Endothelial cell of umbilical vein (primary cell): Measurements from ENCODE around the gene MROH8. TPM values are rescaled to one million over a fixed set of nuclear protein-coding genes. Genes with fewer than 3 reads are reported as not detected.

Experiments
- BruUV-seq: library from RNA; stranded (reverse); fragments of 400-500 nt; replicated peaks from 2 replicates; lab custom pipeline; 2021; lab: Mats Ljungman, UMichigan
- CTCF ChIA-PET: fragments of 300-600, 350-600 bp; sonication (Branson Sonifier 250); formaldehyde crosslinking; loops from one replicate; lab custom pipeline; 2021; ENCODE audit warnings: antibody characterized with exemption, inconsistent platforms; lab: Charles Lee
- POLR2A ChIA-PET: fragments of 300-600, 350-600 bp; sonication (Branson Sonifier 250); formaldehyde crosslinking; loops from one replicate; lab custom pipeline; 2021; ENCODE audit warnings: antibody characterized with exemption, inconsistent platforms; lab: Charles Lee
- DNase-seq: peaks from one replicate; pipeline ENCODE4 v3.0.0-alpha.2; 2011; ENCODE audit warnings: low read depth, low spot score
- FAIRE-seq: peaks from 2 replicates; lab custom pipeline; 2011; peaks lifted over from hg19 to GRCh38; lab: Jason Lieb, UNC
- H2AFZ ChIP-seq: 2 replicates; pipeline ENCODE4 v1.6.0; 2012; ENCODE audit warnings: low read depth, low read length, control low read depth, inconsistent platforms
- H3K27ac ChIP-seq: 2 replicates; pipeline ENCODE4 v1.5.1; 2011; ENCODE audit warnings: low read depth, mild to moderate bottlenecking, control low read depth, low read length, moderate library complexity; ENCODE audit not compliant: insufficient read depth
- H3K27me3 ChIP-seq, 2 experiments: 2 replicates each; pipeline versions ENCODE4 v1.6.0 to v1.6.1; 2011; ENCODE audit warnings: low read length in 2 of 2, mixed read lengths in 1 of 2; ENCODE audit not compliant: control insufficient read depth in 2 of 2, insufficient read depth in 2 of 2
- H3K36me3 ChIP-seq, 2 experiments: 2 replicates in 1 of 2; 3 replicates in 1 of 2; pipeline ENCODE4 v1.5.1; 2011; ENCODE audit warnings: low read length in 2 of 2, mild to moderate bottlenecking in 1 of 2, moderate library complexity in 1 of 2; ENCODE audit not compliant: control insufficient read depth in 2 of 2, insufficient read depth in 2 of 2; ENCODE audit errors: extremely low read depth in 1 of 2
- H3K4me1 ChIP-seq: 3 replicates; pipeline ENCODE4 v1.5.1; 2011; ENCODE audit warnings: mild to moderate bottlenecking, low read length; ENCODE audit not compliant: control insufficient read depth, insufficient read depth; ENCODE audit errors: extremely low read depth
- H3K4me2 ChIP-seq: 2 replicates; pipeline ENCODE4 v1.6.1; 2011; ENCODE audit warnings: low read length, control low read depth, mixed read lengths; ENCODE audit not compliant: insufficient read depth
- H3K4me3 ChIP-seq, 3 experiments: fragments of 200-600 bp in 1 of 3; sonication (generic), shearing (Covaris generic) in 1 of 3; replicated peaks in 1 of 3; 2 replicates each; pipeline ENCODE4 v1.5.1; 2011 to 2016; ENCODE audit warnings: control low read depth in 3 of 3, low read length in 3 of 3, mild to moderate bottlenecking in 2 of 3, inconsistent platforms in 1 of 3, low read depth in 1 of 3, moderate library complexity in 1 of 3; ENCODE audit not compliant: insufficient read depth in 1 of 3
- H3K79me2 ChIP-seq: 2 replicates; pipeline ENCODE4 v1.6.0; 2012; ENCODE audit warnings: low read length, inconsistent platforms; ENCODE audit not compliant: control insufficient read depth, insufficient read depth
- H3K9ac ChIP-seq: replicated peaks from 2 replicates; pipeline ENCODE3; 2011; ENCODE audit warnings: low read length, control low read depth; ENCODE audit not compliant: insufficient read depth; ENCODE audit errors: extremely low read depth
- H3K9me1 ChIP-seq: replicated peaks from 3 replicates; pipeline ENCODE4 v1.6.0; 2011; ENCODE audit warnings: mild to moderate bottlenecking, low read length; ENCODE audit not compliant: control insufficient read depth, insufficient read depth; ENCODE audit errors: extremely low read depth
- H3K9me3 ChIP-seq: replicated peaks from 2 replicates; pipeline ENCODE4 v1.5.1; 2012; ENCODE audit warnings: low read length, inconsistent platforms; ENCODE audit not compliant: control insufficient read depth, insufficient read depth
- H4K20me1 ChIP-seq: replicated peaks from 2 replicates; pipeline ENCODE3; 2011; ENCODE audit warnings: mild to moderate bottlenecking, low read length; ENCODE audit not compliant: control insufficient read depth, insufficient read depth; ENCODE audit errors: extremely low read depth
- EZH2 ChIP-seq: IDR thresholded peaks from 2 replicates; pipeline ENCODE4 v1.6.1; 2012; ENCODE audit warnings: borderline replicate concordance, low read depth, mild to moderate bottlenecking, moderate library complexity, low read length, inconsistent platforms; ENCODE audit not compliant: severe bottlenecking
- FOS ChIP-seq: IDR thresholded peaks from 2 replicates; pipeline ENCODE4 v1.6.1; 2011; ENCODE audit warnings: mild to moderate bottlenecking, low read length, moderate library complexity, borderline replicate concordance; ENCODE audit not compliant: insufficient read depth
- GATA2 ChIP-seq: IDR thresholded peaks from 2 replicates; pipeline ENCODE4 v1.7.0; 2011; ENCODE audit warnings: low read depth, mild to moderate bottlenecking, moderate library complexity, mixed read lengths, low read length; ENCODE audit not compliant: insufficient read length, insufficient read depth
- JUN ChIP-seq: IDR thresholded peaks from 2 replicates; pipeline ENCODE4 v1.6.1; 2011; ENCODE audit warnings: borderline replicate concordance, low read depth; ENCODE audit not compliant: insufficient read length, insufficient read depth
- MYC ChIP-seq: IDR thresholded peaks from one replicate; pipeline ENCODE4 v1.6.1; 2011; ENCODE audit warnings: mild to moderate bottlenecking, low read depth, low read length
- POLR2A ChIP-seq: IDR thresholded peaks from 2 replicates; pipeline ENCODE4 v1.6.1; 2012; ENCODE audit warnings: low read depth, mild to moderate bottlenecking, control low read depth, low read length
- POLR2AphosphoS5 ChIP-seq: IDR thresholded peaks from 2 replicates; pipeline ENCODE4 v1.6.1; 2012; ENCODE audit warnings: low read depth, mild to moderate bottlenecking, control low read depth, low read length, moderate library complexity; ENCODE audit not compliant: insufficient read depth
- dilution Hi-C: fragments of 300-500 bp; cut with MboI; formaldehyde crosslinking; loops from one replicate; pipeline ENCODE4 v1.15.0; 2019; ENCODE audit warnings: low sequenced_read_pairs; ENCODE audit not compliant: extremely low pct_ligation_motif_present
- intact Hi-C: fragments of 100-400 bp; cut with micrococcal nuclease; formaldehyde crosslinking; loops from one replicate; pipeline ENCODE4 v1.10.0; 2022
- polyA plus RNA-seq, 4 experiments: library from polyadenylated mRNA; depleted of rRNA in 3 of 4; stranded (reverse) in 3 of 4; unstranded in 1 of 4; fragments of >200 nt; gene quantifications; 2 replicates each; pipeline versions ENCODE4 v1.2.1 to v1.2.3, GENCODE V29; 2011 to 2012; ENCODE audit warnings: missing spikeins in 1 of 4
- total RNA-seq: library from RNA; stranded (reverse); gene quantifications from 2 replicates; pipeline ENCODE4 v1.2.3, GENCODE V29; 2021
- TF ChIP-seq, protein P1 (sequence below), 2 donors: IDR thresholded peaks; 1 replicate in 1 of 2; 2 replicates in 1 of 2; pipeline ENCODE4 v1.5.1; 2011; ENCODE audit warnings: low read length in 2 of 2, mild to moderate bottlenecking in 2 of 2, moderate library complexity in 2 of 2, control low read depth in 1 of 2, inconsistent platforms in 1 of 2, low read depth in 1 of 2; ENCODE audit not compliant: insufficient read depth in 1 of 2; ENCODE audit errors: extremely low read depth in 1 of 2
- TF ChIP-seq, protein P2 (sequence below): IDR thresholded peaks from 2 replicates; pipeline ENCODE4 v1.6.1; 2011; ENCODE audit not compliant: insufficient read depth, insufficient read length

MROH8 gene
- total and polyA plus RNA-seq, 2 donors (not counting 3 experiments of a cell fraction or from before 2014, with no cell fraction given): 1.3 to 1.5 TPM

DNA sequence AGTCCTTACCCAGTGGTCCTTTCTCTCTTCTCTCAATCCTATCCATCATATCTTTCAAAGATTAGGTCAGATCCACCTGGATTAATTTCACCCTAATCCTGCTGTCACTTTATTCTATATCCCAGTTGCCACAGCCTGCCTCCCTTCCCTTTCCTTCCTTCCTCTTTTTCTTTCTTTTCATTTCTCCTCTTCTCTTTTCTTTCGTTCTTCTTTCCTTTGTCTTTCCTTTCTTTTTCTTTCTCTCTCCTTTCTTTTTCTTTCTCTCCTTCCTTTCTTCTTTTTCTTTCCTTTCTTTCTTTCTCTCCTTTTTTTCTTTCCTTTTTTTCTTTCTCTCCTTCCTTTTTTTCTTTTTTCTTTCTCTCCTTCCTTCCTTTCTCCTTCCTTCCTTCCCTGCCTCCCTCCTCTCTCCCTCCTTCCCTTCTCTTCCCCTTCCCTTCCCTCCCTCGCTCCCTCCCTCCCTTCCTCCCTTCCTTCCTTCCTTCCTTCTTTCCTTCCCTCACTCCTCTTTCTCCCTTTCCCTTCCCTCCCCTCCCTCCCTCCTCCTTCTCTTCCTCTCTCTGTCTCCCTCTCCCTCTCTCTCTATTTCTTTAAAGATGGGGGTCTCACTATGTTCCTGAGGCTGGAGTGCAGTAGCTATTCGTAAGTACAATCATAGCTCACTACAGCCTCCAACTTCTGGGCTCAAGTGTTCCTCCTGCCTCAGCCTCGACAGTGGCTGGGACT lies 15.4 kb downstream of the MROH8 start:
- no peak for TF ChIP-seq JUN
- no peaks in the 10 kb centered on the region for H3K9me1 ChIP-seq
- intact Hi-C loops (no loop called here), dilution Hi-C loops (no loop called here)
- FAIRE-seq (no peak), DNase-seq (no peak)
- H2AFZ ChIP-seq: no peak overlapping the region
- BruUV-seq: no TSS peak
- H3K27me3 ChIP-seq: peaks cover 0 to 2% of the 10 kb centered on the region in 2 experiments
- H3K79me2 ChIP-seq: no peaks in the 10 kb centered on the region
- ChIA-PET POLR2A (no interaction called here), CTCF (no interaction called here)
- no peaks in the 10 kb centered on the region for H4K20me1 ChIP-seq
- no peak overlapping the region for H3K9ac ChIP-seq
- H3K9me3 ChIP-seq: no peaks in the 10 kb centered on the region
- no peak overlapping the region for H3K27ac ChIP-seq
- no peaks in the 10 kb centered on the region for H3K4me1 ChIP-seq
- H3K4me2 ChIP-seq: no peak overlapping the region
- H3K4me3 ChIP-seq: no peak overlapping the region
- H3K36me3 ChIP-seq: no peaks in the 10 kb centered on the region

DNA sequence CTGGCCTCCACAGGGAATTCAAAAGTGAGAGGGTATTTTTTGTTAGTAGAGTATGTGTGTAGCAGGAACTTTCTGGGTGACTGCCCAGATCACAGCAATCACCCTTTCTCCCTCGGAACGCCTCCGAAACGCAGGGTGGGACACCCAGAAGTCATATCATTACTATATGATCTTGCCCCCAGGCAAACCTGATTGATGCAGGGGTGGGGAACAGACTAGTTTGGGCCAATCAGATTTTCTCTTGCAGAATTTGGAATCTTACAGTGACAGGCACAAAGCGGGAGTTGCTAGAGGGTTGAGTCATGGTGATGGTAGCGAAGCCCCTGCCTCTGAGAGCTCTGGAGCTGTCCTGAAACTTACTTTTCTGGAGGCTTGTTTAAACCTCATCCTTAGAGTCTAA lies 16.7 kb downstream of the MROH8 start:
- H4K20me1 ChIP-seq: no peaks in the 10 kb centered on the region
- no peak overlapping the region for H3K4me3 ChIP-seq
- POLR2A ChIA-PET: no interaction called here
- H3K27me3 ChIP-seq: peaks cover 0 to 2% of the 10 kb centered on the region in 2 experiments
- no TSS peak for BruUV-seq
- H3K4me1 ChIP-seq: no peaks in the 10 kb centered on the region
- H3K9me3 ChIP-seq: no peaks in the 10 kb centered on the region
- H3K79me2 ChIP-seq: no peaks in the 10 kb centered on the region
- no peak overlapping the region for H2AFZ ChIP-seq
- H3K9me1 ChIP-seq: no peaks in the 10 kb centered on the region
- H3K9ac ChIP-seq: no peak overlapping the region
- intact Hi-C loops: no loop called here
- CTCF ChIA-PET: interaction anchor here (0.6 kb wide), 1 partner anchor 45 kb away, joined by 3 read pairs; no protein-coding TSS in a partner anchor
- no peak overlapping the region for H3K27ac ChIP-seq
- H3K36me3 ChIP-seq: no peaks in the 10 kb centered on the region
- TF ChIP-seq GATA2 (no peak), EZH2 (no peak), JUN (no peak), MYC (no peak), POLR2A (no peak), POLR2AphosphoS5 (no peak), FOS (no peak)
- TF ChIP-seq, protein P1, sequence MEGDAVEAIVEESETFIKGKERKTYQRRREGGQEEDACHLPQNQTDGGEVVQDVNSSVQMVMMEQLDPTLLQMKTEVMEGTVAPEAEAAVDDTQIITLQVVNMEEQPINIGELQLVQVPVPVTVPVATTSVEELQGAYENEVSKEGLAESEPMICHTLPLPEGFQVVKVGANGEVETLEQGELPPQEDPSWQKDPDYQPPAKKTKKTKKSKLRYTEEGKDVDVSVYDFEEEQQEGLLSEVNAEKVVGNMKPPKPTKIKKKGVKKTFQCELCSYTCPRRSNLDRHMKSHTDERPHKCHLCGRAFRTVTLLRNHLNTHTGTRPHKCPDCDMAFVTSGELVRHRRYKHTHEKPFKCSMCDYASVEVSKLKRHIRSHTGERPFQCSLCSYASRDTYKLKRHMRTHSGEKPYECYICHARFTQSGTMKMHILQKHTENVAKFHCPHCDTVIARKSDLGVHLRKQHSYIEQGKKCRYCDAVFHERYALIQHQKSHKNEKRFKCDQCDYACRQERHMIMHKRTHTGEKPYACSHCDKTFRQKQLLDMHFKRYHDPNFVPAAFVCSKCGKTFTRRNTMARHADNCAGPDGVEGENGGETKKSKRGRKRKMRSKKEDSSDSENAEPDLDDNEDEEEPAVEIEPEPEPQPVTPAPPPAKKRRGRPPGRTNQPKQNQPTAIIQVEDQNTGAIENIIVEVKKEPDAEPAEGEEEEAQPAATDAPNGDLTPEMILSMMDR (IDR thresholded peaks at IDR 0.05; ENCODE audit: extremely low read depth in 1 of 2, insufficient read depth in 1 of 2, low read depth in 1 of 2, low read length in 2 of 2): no peak
- TF ChIP-seq, protein P2, sequence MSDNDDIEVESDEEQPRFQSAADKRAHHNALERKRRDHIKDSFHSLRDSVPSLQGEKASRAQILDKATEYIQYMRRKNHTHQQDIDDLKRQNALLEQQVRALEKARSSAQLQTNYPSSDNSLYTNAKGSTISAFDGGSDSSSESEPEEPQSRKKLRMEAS: no peak
- dilution Hi-C loops: no loop called here
- DNase-seq: no peak
- H3K4me2 ChIP-seq: no peak overlapping the region
- no peak for FAIRE-seq
